GM12864 (cell line): Measurements from ENCODE around the gene FCRL1.

ENCODE experiments used
- DNase-seq: peaks from one replicate; pipeline ENCODE4 v3.0.0-alpha.2; 2011; ENCODE audit warnings: low read depth
- H3K4me3 ChIP-seq: 2 replicates; pipeline ENCODE4 v1.5.1; 2011; ENCODE audit warnings: mild to moderate bottlenecking, low read depth, low read length, control low read depth
- TF ChIP-seq, protein P1 (sequence below): IDR thresholded peaks from 2 replicates; pipeline ENCODE4 v1.5.1; 2011; ENCODE audit warnings: low read depth, mild to moderate bottlenecking, moderate library complexity, low read length, control low read depth, inconsistent platforms; ENCODE audit errors: missing control alignments

The FCRL1 gene

DNA sequence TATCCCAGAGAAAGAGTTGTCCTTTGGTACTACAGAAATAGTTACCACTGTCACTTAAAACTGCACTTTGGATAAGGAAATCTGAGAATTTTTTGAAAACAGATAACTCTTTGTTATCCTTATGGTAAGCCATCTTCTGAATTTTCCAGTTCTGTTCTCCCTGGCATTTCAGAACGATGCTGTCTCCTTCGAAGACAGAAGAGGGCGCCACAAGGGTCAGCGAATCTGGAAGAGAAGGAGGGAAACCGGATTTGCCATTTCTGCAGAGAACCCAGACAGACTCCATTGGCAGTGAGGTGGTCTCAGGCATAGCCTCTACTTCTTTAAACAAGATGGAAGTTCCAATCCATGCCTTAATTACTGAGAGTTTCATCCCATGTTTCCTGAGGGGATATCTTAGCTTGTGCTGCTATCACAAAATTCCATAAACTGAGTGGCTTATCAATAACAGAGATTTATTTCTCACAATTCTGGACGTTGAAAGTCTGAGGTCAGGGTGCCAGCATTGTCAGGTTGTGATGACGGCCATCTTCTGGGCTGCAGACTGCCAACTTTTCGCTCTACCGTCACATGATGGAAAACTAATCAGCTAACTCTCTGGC lies 49.4 kb downstream of the FCRL1 start:
- no peak overlapping the region for H3K4me3 ChIP-seq
- no peak for DNase-seq
- TF ChIP-seq, protein P1, sequence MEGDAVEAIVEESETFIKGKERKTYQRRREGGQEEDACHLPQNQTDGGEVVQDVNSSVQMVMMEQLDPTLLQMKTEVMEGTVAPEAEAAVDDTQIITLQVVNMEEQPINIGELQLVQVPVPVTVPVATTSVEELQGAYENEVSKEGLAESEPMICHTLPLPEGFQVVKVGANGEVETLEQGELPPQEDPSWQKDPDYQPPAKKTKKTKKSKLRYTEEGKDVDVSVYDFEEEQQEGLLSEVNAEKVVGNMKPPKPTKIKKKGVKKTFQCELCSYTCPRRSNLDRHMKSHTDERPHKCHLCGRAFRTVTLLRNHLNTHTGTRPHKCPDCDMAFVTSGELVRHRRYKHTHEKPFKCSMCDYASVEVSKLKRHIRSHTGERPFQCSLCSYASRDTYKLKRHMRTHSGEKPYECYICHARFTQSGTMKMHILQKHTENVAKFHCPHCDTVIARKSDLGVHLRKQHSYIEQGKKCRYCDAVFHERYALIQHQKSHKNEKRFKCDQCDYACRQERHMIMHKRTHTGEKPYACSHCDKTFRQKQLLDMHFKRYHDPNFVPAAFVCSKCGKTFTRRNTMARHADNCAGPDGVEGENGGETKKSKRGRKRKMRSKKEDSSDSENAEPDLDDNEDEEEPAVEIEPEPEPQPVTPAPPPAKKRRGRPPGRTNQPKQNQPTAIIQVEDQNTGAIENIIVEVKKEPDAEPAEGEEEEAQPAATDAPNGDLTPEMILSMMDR: peak; percentile 50

DNA sequence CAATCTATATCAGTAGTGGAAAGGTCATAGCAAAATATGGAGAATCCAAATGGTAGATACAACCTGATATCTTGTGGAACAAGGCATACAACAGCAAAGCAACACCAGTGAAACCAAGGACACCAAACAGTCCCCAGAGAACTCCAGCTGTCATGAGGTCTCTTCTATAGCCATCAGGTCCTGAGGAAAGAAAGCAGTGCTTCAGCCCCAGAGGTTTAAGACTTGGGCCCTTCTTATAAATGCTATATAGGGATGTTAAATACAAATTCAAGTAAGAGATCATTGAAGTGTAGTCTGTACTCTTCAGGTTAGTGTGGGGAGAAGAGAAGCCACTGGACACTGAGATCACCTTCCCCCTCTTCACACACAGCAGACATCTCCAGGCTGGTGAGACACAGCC lies 53.1 kb downstream of the FCRL1 start:
- no peak for DNase-seq
- H3K4me3 ChIP-seq: no peak overlapping the region
- TF ChIP-seq, protein P1: no peak

DNA sequence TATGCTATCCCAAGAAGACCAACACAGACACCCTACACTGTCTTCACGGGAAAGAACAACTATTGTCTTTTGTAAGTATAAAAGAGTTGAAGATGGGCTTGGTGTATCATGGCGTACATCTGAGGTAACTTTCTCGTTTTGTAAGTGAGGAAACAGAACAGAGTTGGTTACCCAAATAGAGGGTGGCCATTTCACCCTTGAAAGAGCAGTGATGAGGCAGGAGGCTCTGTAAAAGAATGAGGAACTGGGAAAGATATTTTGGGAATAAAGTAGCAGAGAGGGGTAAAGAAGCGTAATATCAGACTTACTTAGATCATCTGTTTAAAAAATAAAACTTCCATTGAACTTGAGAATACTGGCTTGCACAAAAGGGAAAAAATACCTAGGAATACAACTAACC lies 61.9 kb downstream of the FCRL1 start:
- no peak for DNase-seq
- no peak overlapping the region for H3K4me3 ChIP-seq
- TF ChIP-seq, protein P1: no peak

DNA sequence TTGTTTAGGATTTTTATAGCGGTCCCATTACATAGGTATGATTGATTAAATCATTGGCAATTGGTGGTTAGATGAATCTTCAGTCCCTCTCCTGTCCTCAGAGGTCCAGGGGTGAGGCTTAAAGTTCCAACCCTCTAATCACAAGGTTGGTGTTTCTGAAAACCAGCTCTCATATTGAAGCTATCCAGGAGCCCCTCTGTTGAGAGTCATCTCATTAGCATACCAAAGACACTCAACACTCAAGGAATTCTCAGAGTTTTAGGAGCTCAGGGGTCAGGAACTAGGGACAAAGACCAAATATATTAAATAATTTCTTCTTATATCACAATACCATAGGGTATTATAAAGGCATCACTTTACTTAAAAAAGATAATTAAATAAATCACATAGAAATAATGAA lies 66.3 kb downstream of the FCRL1 start:
- no peak overlapping the region for H3K4me3 ChIP-seq
- TF ChIP-seq, protein P1: no peak
- no peak for DNase-seq

DNA sequence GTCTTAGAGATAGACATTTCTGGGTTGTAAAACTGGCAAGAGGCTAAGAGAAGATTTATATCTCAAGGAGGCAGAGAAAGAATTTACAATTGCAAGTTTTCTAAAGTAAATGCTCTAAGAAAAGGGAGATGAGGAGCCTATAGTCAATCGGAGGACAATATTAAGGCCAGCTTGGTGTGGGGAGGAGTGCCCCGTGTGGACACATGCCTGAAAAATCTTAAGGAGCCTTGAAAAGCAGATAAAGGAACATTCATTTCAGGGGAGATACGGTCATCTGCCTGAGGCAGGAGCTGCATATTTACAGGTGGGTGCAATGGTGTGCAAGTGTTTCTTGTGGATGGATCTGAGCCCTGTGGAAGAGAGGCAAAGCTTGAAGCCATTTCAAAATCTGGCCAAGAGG lies 68.6 kb downstream of the FCRL1 start:
- TF ChIP-seq, protein P1: peak; percentile 5
- DNase-seq: no peak
- no peak overlapping the region for H3K4me3 ChIP-seq

DNA sequence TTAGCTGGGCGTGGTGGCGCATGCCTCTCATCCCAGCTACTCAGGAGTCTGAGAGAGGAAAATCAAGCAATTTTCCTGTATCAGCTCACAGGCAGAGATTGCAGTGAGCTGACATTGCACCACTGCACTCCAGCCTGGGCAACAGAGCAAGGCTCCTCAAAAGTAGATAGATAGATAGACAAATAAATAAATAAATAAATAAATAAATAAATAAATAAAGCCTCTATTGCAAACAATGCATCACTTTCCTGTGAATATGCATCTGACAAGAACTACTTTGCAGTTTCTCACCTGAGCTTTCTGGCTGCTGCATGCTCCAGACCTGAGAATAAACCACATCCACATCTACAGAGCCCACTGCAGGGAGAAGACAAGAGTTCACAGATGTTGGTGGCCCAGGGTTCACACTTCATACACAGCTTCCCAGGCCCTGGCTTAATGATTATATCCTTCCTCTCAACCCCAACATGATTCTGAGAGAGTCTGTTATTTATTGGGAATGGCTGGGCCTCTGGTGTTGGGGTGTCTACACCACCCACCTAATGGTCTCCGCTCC lies 71.6 kb downstream of the FCRL1 start:
- no peak overlapping the region for H3K4me3 ChIP-seq
- DNase-seq: no peak
- TF ChIP-seq, protein P1: no peak
